Stimulated activated CD8-positive, alpha-beta memory T cell treated with anti-CD3 and anti-CD28 coated beads, Interleukin-7, amount 100 ng/mL, for 24 hours (primary cell): ENCODE results near the gene VPS54.

Experiments
- DNase-seq: peaks from one replicate; pipeline ENCODE4 v3.0.0-alpha.2; 2020; ENCODE audit warnings: low read depth

VPS54 gene

GRCh38 chr2:63898839-63899238, 120.4 kb downstream of the VPS54 start:
- DNase-seq, result no peak

- no peak for DNase-seq
Observed at GRCh38 chr2:63894167-63894566, 125.1 kb downstream of the VPS54 start.

DNA sequence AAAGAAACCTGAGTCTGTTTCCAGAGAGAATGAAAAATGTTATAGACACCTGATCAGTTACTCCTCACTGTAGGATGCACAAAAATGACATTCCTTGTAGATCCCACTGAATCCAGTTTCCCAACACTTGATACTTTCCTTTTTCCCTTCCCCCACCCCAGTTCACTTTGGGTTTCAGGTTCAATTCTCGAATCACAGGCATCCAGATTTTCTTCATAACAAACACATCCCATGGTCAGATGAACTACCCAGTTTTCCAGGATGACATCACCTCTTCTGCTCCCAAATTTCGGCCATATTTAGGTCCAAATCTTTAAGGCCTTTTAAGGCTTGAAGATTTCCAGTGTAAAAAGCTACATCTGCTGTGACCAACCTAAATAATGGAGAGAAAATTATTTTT, 126.1 kb downstream of the VPS54 start:
- DNase-seq, result no peak

GRCh38 chr2:63891488-63892030, 127.7 kb downstream of the VPS54 start:
- no peak for DNase-seq

DNA sequence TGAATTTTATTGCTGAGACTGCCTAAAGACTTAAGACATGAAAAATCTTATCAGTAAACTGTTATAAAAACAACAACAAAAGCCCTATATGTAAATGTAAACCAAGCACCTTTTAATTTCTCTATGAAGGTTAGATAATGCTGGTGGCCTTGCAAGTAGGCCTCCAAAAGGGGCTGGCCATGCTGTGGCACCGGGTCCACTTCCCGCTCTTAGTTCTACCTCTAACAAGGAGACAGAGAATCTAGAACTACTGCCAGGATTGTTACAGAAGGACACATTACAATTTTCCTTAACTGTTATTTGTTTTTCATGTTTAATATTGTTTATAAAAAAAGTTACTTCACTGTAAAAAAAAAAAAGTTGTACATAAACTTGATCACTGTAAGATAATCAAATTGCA, 128.6 kb downstream of the VPS54 start:
- DNase-seq, result no peak

DNA sequence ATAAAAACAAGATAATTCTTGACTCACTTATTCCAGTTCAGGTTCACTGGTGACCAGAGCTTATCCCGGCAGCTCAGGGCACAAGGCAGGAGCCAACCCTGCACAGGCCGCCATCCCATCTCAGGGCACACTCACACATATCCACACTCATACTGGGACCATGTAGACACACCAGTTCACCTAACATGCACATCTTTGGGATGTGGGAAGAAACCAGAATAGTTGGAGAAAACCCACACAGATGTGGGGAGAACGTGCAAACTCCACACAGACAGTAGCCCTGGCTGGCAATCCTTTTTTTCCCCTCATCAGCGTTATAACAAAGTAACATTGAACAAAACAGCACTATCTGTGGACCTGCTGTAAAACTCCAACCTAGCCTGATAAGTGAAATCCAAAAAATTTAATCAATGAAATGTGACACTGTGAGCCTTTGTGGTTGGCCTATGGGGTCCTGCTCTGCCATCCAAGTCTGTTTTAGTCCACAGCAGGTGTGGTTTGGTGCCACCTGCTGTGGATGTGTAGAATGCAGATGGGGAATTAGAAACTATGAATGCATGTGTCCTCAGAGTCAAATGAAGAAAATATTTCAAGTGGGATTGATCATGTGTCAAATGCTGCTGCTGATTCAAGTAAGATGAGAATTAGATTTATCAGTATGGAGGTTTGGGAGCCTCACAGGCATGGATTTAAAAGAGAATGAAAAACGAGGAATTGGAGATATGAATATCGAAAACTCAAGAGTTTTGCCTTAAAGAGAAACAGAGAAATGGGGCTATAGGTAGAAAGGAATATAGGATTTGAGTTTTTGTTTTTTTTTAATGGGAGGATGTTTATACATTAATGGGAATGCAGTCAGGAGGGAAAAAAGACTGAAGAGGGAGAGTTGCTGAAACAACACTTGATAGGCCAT, 130.5 kb downstream of the VPS54 start:
- no peak for DNase-seq

GRCh38 chr2:63888053-63888452, 131.2 kb downstream of the VPS54 start:
- DNase-seq, result no peak

GRCh38 chr2:63886445-63886844, 132.8 kb downstream of the VPS54 start:
- no peak for DNase-seq

GRCh38 chr2:63882395-63883105, 136.7 kb downstream of the VPS54 start:
- no peak for DNase-seq

GRCh38 chr2:63881205-63881604, 138.0 kb downstream of the VPS54 start:
- no peak for DNase-seq

DNA sequence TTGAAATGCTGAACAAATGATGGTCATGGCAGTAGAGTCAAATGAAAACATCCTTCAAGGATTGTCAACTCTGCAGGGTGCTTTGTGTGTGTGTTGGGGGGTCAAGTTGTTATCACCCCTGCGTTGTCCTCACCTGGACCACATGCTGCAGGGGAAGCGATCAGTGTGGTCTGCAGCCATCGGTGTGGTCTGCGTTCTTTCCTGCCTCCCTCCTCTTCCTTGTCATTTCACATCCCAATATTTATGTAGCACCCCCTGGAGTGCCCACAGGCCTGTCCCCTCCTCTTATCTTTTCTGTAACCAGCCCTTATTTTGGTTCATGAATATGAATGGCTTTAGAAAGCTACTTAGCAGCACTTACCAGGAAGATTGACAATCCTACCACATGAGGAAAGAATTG, 138.6 kb downstream of the VPS54 start:
- no peak for DNase-seq

DNA sequence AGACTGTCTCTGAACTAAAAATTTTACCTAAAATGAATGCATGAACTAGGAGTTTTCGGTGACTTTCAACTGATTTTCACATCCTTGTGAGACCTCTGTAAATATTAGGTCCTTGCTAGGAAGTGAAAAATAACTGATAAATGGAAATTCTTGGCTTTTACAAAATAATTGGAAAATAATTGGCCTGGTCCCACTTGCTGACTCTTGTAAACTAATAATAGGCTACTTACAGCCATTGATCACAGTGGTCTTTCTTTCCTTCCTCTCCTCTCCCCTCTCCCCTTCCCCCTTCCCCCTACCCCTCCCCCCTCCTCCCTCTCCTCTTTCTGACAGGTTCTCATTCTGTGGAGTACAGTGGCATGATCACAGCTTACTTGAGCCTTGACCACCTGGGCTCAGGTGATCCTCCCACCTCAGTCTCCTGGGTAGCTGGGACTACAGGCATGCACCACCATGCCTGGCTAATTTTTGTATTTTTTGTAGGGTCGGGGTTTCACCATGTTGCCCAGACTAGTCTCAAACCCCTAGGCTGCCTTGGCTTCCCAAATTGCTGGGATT, 139.3 kb downstream of the VPS54 start:
- DNase-seq, result no peak

- DNase-seq, result no peak
Observed at GRCh38 chr2:63878486-63878885, 140.7 kb downstream of the VPS54 start.

DNA sequence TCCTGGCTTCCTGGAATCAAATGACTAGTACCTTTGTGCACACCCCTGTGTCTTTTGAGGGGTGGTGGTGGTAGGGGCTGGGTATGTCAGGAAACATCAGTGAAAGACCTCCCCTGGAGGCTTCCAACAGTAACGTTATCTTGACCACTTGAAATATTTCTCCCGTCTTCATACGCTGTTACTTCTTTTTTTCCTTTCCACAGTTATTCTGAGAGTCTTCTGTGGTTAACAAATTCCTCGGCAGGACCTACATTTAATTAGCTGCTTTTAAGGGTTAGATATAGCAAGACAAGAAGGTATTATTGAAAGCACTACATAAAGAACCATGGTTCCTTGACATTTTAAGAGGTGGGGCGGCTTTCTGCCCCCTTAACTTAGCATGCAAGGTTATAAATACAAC, 142.9 kb downstream of the VPS54 start:
- DNase-seq, result no peak

- DNase-seq, result no peak
Observed at GRCh38 chr2:63875559-63876245, 143.5 kb downstream of the VPS54 start.

- DNase-seq, result no peak
Observed at GRCh38 chr2:63875131-63875527, 144.1 kb downstream of the VPS54 start.

GRCh38 chr2:63874204-63875130, 144.8 kb downstream of the VPS54 start:
- no peak for DNase-seq

GRCh38 chr2:63872571-63873328, 146.5 kb downstream of the VPS54 start:
- no peak for DNase-seq

GRCh38 chr2:63871864-63872263, 147.4 kb downstream of the VPS54 start:
- DNase-seq, result no peak

DNA sequence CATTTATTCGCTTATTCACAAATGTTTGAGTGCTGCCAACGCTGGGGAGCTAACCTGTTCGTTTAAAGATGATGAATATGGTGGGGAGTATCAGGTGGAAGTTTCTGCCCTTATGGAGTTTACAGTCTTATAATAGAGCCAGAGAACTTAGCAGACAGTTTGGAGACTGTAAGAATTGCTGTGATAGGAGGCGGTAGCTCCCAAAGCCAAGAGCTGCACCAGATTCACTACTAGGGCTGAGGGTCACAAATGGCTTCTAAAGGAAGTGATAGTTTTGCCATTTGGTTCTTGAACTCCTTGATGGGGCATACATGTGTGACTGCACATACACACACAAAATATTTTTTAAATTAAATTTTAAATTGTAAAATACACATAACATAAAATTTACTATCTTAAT, 148.5 kb downstream of the VPS54 start:
- DNase-seq, result no peak
